BE2C (cell line): ENCODE measurements around the gene RBM44.

ENCODE experiments used
- DNase-seq: peaks from one replicate; pipeline ENCODE4 v3.0.0-alpha.2; 2020
- H3K27me3 ChIP-seq: fragments of 250-450 bp; sonication (Bioruptor Pico); 2 replicates; pipeline ENCODE4 v1.5.1; 2020; ENCODE audit warnings: mild to moderate bottlenecking
- H3K36me3 ChIP-seq: fragments of 250-450 bp; sonication (Bioruptor Pico); 2 replicates; pipeline ENCODE4 v1.5.1; 2020; ENCODE audit warnings: mild to moderate bottlenecking
- H3K4me1 ChIP-seq: fragments of 250-450 bp; sonication (Bioruptor Pico); 2 replicates; pipeline ENCODE4 v1.5.1; 2020
- H3K4me3 ChIP-seq: 2 replicates; pipeline ENCODE4 v1.5.1; 2011; ENCODE audit warnings: low read depth, low read length
- H3K9me3 ChIP-seq: fragments of 250-450 bp; sonication (Bioruptor Pico); 2 replicates; pipeline ENCODE4 v1.5.1; 2020
- CTCF ChIP-seq: IDR thresholded peaks from 2 replicates; pipeline ENCODE4 v1.5.1; 2012; ENCODE audit warnings: mild to moderate bottlenecking, low read depth, low read length

RBM44 gene

GRCh38 chr2:237870126-237870525 lies 71.5 kb downstream of the RBM44 start:
- no peak for TF ChIP-seq CTCF
- DNase-seq: no peak
- H3K36me3 ChIP-seq: no peaks in the 10 kb centered on the region
- H3K9me3 ChIP-seq: no peaks in the 10 kb centered on the region
- H3K27me3 ChIP-seq: no peaks in the 10 kb centered on the region
- H3K4me1 ChIP-seq: peaks cover 11% of the 10 kb centered on the region
- H3K4me3 ChIP-seq: no peak overlapping the region

GRCh38 chr2:237870754-237871651 lies 72.4 kb downstream of the RBM44 start:
- Histone ChIP-seq H3K4me3 (no peak overlapping the region), H3K9me3 (no peaks in the 10 kb centered on the region), H3K4me1 (peaks cover 3% of the 10 kb centered on the region), H3K27me3 (no peaks in the 10 kb centered on the region), H3K36me3 (no peaks in the 10 kb centered on the region)
- DNase-seq: peak; percentile 53
- TF ChIP-seq CTCF: no peak

GRCh38 chr2:237872178-237872887 lies 73.8 kb downstream of the RBM44 start:
- Histone ChIP-seq H3K4me3 (no peak overlapping the region), H3K9me3 (no peaks in the 10 kb centered on the region), H3K27me3 (no peaks in the 10 kb centered on the region), H3K4me1 (no peaks in the 10 kb centered on the region; the same call in 1 of the 2 replicates), H3K36me3 (peaks cover 3% of the 10 kb centered on the region; the same call in 1 of the 2 replicates)
- TF ChIP-seq CTCF: no peak
- no peak for DNase-seq

- Histone ChIP-seq H3K9me3 (no peaks in the 10 kb centered on the region), H3K27me3 (no peaks in the 10 kb centered on the region), H3K4me1 (no peaks in the 10 kb centered on the region; the same call in 1 of the 2 replicates), H3K4me3 (no peak overlapping the region), H3K36me3 (peaks cover 4% of the 10 kb centered on the region; the same call in 1 of the 2 replicates)
- TF ChIP-seq CTCF: no peak
- DNase-seq: no peak
Measured at GRCh38 chr2:237873421-237873831, 74.8 kb downstream of the RBM44 start.

GRCh38 chr2:237873897-237874551 lies 75.4 kb downstream of the RBM44 start:
- TF ChIP-seq CTCF: no peak
- peaks cover 4% of the 10 kb centered on the region; the same call in 1 of the 2 replicates for H3K36me3 ChIP-seq
- H3K27me3 ChIP-seq: no peaks in the 10 kb centered on the region
- DNase-seq: no peak
- H3K9me3 ChIP-seq: no peaks in the 10 kb centered on the region
- peaks cover 4% of the 10 kb centered on the region; the same call in 1 of the 2 replicates for H3K4me1 ChIP-seq
- H3K4me3 ChIP-seq: no peak overlapping the region
